ENCODE measurements around the gene AADACL2.

The AADACL2 gene

DNA sequence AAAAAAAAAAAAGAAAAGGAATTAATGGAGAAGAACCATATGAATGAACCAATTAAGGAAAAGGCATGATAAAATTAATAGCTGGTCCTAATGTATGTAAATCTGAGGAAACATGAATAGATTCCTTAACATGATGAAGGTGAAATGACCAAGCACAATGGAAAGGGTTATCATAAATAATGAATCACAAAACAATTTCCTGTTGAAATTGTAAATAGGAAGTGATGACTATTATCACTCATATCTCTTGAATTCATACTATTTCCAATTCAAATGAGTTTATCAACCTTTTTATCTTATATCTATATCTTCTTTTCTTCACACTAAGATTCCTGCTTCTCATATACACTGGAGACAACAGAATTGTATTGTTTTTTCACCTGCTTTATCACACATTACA, 32.0 kb downstream of the AADACL2 start:
- TF ChIP-seq, protein P1, sequence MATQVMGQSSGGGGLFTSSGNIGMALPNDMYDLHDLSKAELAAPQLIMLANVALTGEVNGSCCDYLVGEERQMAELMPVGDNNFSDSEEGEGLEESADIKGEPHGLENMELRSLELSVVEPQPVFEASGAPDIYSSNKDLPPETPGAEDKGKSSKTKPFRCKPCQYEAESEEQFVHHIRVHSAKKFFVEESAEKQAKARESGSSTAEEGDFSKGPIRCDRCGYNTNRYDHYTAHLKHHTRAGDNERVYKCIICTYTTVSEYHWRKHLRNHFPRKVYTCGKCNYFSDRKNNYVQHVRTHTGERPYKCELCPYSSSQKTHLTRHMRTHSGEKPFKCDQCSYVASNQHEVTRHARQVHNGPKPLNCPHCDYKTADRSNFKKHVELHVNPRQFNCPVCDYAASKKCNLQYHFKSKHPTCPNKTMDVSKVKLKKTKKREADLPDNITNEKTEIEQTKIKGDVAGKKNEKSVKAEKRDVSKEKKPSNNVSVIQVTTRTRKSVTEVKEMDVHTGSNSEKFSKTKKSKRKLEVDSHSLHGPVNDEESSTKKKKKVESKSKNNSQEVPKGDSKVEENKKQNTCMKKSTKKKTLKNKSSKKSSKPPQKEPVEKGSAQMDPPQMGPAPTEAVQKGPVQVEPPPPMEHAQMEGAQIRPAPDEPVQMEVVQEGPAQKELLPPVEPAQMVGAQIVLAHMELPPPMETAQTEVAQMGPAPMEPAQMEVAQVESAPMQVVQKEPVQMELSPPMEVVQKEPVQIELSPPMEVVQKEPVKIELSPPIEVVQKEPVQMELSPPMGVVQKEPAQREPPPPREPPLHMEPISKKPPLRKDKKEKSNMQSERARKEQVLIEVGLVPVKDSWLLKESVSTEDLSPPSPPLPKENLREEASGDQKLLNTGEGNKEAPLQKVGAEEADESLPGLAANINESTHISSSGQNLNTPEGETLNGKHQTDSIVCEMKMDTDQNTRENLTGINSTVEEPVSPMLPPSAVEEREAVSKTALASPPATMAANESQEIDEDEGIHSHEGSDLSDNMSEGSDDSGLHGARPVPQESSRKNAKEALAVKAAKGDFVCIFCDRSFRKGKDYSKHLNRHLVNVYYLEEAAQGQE (IDR thresholded peaks at IDR 0.05; ENCODE audit: insufficient replicate concordance, low read depth), result no peak
- TF ChIP-seq GABPA (IDR thresholded peaks at IDR 0.05; ENCODE audit: low read depth), result no peak
- no peak for TF ChIP-seq SPI1 (IDR thresholded peaks at IDR 0.05; ENCODE audit: borderline replicate concordance, low read depth)
- TF ChIP-seq, protein P2, sequence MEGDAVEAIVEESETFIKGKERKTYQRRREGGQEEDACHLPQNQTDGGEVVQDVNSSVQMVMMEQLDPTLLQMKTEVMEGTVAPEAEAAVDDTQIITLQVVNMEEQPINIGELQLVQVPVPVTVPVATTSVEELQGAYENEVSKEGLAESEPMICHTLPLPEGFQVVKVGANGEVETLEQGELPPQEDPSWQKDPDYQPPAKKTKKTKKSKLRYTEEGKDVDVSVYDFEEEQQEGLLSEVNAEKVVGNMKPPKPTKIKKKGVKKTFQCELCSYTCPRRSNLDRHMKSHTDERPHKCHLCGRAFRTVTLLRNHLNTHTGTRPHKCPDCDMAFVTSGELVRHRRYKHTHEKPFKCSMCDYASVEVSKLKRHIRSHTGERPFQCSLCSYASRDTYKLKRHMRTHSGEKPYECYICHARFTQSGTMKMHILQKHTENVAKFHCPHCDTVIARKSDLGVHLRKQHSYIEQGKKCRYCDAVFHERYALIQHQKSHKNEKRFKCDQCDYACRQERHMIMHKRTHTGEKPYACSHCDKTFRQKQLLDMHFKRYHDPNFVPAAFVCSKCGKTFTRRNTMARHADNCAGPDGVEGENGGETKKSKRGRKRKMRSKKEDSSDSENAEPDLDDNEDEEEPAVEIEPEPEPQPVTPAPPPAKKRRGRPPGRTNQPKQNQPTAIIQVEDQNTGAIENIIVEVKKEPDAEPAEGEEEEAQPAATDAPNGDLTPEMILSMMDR (IDR thresholded peaks at IDR 0.05; ENCODE audit: insufficient read depth, low read length), result no peak
- TF ChIP-seq POLR2AphosphoS5 (IDR thresholded peaks at IDR 0.05; ENCODE audit: low read depth), result no peak
- no peak for DNase-seq (ENCODE audit: low read depth in 1 of 2, low spot score in 1 of 2)
- Histone ChIP-seq H3K27ac (replicated peaks) (no peak overlapping the region), H3K4me3 (replicated peaks; ENCODE audit: insufficient read depth, low read length) (no peak overlapping the region), H3K27me3 (ENCODE audit: insufficient read depth, poor library complexity, severe bottlenecking) (no peaks in the 10 kb centered on the region)

DNA sequence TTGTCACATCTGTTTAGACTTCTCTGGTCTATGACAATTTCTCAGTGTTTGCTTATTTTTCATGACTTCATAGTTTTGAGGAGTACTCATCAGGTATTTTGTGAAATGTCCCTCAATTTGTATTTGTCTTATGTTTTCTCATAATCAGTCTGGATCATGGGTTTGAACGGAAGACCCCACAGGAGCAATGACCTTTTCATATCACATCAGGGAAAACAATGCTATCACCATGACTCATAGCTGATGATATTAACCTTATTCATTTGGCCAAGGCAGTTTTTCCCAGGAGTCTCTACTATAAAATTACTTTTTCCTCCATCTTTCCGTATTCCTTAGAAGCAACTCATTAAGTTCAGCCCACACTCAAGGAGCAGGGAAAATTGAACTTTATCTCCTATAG, 32.7 kb downstream of the AADACL2 start:
- Histone ChIP-seq H3K27me3 (ENCODE audit: insufficient read depth, poor library complexity, severe bottlenecking) (no peaks in the 10 kb centered on the region), H3K4me3 (replicated peaks; ENCODE audit: insufficient read depth, low read length) (no peak overlapping the region), H3K27ac (replicated peaks) (no peak overlapping the region)
- TF ChIP-seq, protein P1 (IDR thresholded peaks at IDR 0.05; ENCODE audit: insufficient replicate concordance, low read depth), result no peak
- TF ChIP-seq, protein P2 (IDR thresholded peaks at IDR 0.05; ENCODE audit: insufficient read depth, low read length), result no peak
- TF ChIP-seq SPI1 (IDR thresholded peaks at IDR 0.05; ENCODE audit: borderline replicate concordance, low read depth) (no peak), POLR2AphosphoS5 (IDR thresholded peaks at IDR 0.05; ENCODE audit: low read depth) (no peak), GABPA (IDR thresholded peaks at IDR 0.05; ENCODE audit: low read depth) (no peak)
- DNase-seq (ENCODE audit: low read depth in 1 of 2, low spot score in 1 of 2), result no peak

DNA sequence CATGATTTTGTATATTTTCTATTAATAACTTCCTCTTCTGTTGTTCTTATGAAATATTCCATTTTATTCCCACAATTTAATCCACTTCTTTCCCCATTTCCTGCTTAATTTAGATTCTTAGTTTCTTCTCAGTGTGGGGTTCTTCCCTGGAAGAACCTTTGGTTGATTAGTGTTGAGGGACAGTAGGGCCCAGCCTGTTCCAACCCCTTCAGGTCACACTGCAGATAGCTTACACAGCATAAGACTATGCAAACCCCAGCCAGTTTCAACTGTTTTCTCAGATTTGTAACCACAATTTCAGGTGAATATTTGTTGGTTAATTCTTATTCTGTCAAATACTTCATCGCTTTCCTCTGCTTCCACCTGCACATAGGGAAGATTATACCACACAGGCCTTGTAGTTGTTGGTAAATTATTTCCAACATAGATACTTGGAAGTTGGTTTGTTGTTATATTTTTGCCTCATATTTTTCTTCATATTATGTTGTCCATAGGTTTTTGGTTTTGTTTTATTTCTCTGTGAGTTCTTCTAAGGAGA, 34.7 kb downstream of the AADACL2 start:
- DNase-seq (ENCODE audit: low read depth in 1 of 2, low spot score in 1 of 2), result no peak
- Histone ChIP-seq H3K27ac (replicated peaks) (no peak overlapping the region), H3K4me3 (replicated peaks; ENCODE audit: insufficient read depth, low read length) (no peak overlapping the region), H3K27me3 (ENCODE audit: insufficient read depth, poor library complexity, severe bottlenecking) (no peaks in the 10 kb centered on the region)
- TF ChIP-seq POLR2AphosphoS5 (IDR thresholded peaks at IDR 0.05; ENCODE audit: low read depth) (no peak), SPI1 (IDR thresholded peaks at IDR 0.05; ENCODE audit: borderline replicate concordance, low read depth) (no peak), GABPA (IDR thresholded peaks at IDR 0.05; ENCODE audit: low read depth) (no peak)
- TF ChIP-seq, protein P1 (IDR thresholded peaks at IDR 0.05; ENCODE audit: insufficient replicate concordance, low read depth), result no peak
- TF ChIP-seq, protein P2 (IDR thresholded peaks at IDR 0.05; ENCODE audit: insufficient read depth, low read length), result no peak
